Measurements from ENCODE around the gene CST7.

The CST7 gene

GRCh38 chr20:24950836-24951525 lies 1.9 kb downstream of the CST7 start:
- DNase-seq: peak; percentile 54

GRCh38 chr20:24951536-24952083 lies 2.5 kb downstream of the CST7 start:
- DNase-seq: peak; percentile 55

GRCh38 chr20:24952376-24953208 lies 3.5 kb downstream of the CST7 start:
- peak; percentile 62 for DNase-seq

DNA sequence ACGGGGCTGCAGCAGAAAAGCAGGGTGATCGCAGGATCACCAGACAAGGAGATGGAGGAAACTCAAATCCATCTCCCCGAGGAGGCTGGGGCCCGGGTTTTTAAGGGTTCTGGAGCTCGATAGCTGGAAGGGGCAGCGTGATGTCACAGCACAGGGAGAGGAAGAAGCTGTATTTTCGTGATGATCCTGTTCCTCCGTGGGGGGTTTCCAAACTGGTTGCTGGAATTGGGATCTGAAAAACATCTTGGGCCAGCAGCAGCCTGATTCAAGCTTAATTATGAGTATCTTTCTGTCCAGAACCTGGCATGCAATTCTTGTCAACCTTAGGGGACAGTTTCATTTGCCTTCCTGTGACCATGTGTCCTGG lies 4.1 kb downstream of the CST7 start:
- DNase-seq: no peak

DNA sequence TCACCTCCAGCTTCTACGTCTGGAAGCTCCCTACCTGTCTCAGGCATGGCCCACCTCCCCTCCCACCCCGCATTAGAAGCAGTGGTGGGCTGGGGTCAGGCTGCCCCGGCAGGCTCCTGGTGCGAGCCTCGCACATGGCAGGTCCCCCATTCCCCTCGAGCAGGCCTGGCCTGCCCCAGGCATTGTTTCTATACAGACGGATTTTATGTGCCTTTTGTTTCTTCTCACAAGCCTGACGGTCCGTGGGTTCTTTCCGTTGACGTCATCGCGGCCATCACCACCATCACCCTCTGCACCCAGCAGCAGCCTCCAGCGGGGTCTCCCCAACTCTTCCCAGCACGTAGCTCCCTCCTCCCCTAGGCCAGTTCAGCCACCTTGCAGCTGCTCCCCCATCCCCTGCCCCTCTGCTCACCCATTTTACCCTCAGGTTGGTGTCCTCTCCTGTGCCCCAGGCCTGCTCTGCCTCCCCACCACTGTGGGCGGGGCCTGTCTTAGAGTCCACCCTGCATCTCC lies 4.6 kb downstream of the CST7 start:
- no peak for DNase-seq

GRCh38 chr20:24954151-24954550 lies 5.1 kb downstream of the CST7 start:
- DNase-seq: no peak

GRCh38 chr20:24954566-24954965 lies 5.5 kb downstream of the CST7 start:
- DNase-seq: no peak

DNA sequence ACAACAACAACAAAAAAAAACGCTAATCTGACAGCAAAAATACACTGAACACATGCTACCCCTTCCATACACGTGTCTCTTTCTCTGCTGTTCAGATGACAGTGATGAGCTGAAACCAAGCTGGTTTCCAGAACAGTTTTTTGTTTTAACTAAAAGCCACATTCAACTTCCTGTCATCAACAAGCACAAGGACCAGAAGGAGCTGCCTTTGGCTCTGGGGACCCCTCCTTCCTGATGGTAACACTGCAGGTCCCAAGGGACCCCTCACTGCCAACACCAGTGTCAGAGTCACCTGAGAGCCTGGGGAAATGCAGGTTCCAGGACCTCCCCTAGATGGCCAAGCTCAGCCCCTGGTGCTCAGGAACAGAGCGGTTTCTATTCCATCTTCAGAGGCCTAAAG lies 6.0 kb downstream of the CST7 start:
- no peak for DNase-seq

GRCh38 chr20:24956001-24956841 lies 7.2 kb downstream of the CST7 start:
- DNase-seq: no peak

DNA sequence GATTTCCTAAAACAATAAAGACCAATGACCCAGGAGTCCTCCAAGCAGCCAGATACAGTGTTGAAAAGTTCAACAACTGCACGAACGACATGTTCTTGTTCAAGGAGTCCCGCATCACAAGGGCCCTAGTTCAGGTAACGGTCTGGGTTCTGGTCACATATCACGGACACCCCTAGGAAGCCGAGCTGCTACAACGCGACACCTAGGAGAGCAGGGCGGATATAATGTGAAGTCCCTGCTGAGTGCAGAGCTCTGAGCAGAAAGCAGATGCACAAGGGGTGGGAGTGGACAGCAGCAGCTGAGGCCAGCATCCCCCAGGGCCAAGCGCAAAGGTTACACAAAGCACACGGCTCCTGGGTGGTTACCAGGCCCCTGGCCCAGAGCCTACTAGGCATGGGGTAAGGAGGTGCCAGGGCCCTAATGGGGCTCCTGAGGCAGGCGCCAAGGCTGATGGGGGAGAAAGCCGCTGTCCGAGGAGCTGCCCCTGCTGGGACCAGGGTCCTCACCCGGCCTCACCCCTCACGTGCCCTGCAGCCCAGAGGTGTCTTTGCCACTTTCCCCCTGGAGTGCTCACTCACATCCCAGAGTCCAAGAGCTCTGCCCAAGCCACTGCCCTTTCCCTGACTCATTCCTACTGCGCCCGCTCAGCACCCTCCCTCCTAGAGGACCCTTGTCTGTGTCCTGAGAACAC lies 8.4 kb downstream of the CST7 start:
- DNase-seq: peak; percentile 41

- DNase-seq: no peak
These were observed 9.7 kb downstream of the CST7 start for GRCh38 chr20:24958506-24959385.

GRCh38 chr20:24959591-24960301 lies 10.7 kb downstream of the CST7 start:
- DNase-seq: no peak

- no peak for DNase-seq
These were observed 11.3 kb downstream of the CST7 start for GRCh38 chr20:24960302-24960801.

GRCh38 chr20:24960861-24961260 lies 11.8 kb downstream of the CST7 start:
- no peak for DNase-seq

DNA sequence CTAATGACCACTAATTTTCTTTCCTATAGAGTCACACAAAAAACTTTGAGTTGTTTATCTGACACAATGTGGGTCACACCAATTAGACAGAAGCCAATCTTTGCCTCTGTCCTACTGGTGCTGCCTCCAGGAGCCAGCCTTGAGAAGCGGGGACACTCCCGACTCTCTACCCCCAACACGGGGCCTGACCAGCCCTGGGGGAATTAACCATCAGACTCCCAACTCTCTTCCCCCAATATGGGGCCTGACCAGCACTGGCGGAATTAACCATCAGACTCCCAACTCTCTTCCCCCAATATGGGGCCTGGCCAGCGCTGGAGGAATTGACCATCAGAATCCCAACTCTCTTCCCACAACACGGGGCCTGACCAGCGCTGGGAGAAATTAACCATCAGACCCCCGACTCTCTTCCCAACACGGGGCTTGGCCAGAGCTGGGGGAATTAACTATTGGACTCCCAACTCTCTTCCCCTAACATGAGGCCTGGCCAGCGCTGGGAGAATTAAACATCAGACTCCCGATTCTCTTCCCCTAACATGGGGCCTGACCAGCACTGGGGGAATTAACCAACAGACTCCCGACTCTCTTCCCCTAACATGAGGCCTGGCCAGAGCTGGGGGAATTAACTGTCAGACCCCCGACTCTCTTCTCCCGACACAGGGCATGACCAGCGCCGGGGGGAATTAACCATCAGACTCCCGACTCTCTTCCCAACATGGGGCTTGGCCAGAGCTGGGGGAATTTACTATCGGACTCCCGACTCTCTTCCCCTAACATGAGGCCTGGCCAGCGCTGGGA lies 12.5 kb downstream of the CST7 start:
- no peak for DNase-seq

GRCh38 chr20:24962182-24962492 lies 13.1 kb downstream of the CST7 start:
- DNase-seq: no peak

- DNase-seq: no peak
These were observed 13.4 kb downstream of the CST7 start for GRCh38 chr20:24962510-24962909.

DNA sequence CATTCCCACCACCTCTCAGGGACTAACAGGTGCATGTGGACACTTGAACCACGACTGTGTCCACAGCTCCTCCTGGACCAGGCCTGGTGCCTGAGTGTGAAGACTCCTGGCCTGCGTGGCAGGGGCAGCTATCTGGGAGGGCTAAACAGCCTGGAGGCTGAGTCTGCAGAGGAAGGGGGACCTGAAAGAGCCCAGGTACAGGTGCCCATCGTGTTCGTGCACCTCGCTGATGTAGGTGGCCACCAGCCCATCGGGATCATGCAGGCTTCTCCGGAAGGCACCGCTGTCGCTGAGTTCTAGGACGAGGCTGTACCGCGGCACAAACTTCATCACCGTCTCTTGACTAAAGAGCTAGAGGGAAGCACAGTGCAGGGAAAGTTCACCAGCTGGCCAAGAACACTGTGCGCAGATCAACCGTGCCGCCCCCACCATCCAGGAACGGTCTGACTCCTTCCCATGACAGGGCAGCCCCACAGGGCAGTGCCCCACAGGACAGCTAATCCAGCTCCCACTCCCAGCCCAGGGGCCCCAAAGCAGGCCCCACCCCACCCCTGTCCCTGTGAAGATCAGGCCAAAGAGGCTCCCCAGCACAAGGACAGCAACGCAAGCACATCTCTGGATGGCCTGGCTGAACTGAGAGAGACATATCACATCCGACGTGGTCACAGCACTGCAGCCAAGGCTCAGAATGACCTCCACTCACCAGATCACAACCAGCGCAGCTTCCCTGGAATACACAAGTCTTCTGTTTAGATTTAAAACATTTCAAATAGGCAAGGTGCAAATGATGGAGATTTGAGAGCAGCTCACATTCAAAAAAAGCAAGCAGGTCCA lies 14.8 kb downstream of the CST7 start:
- DNase-seq: no peak

- DNase-seq: no peak
These were observed 15.4 kb downstream of the CST7 start for GRCh38 chr20:24964506-24964840.

Measured in activated effector memory CD4-positive, alpha-beta T cell treated with anti-CD3 and anti-CD28 coated beads, Interleukin-2, amount 50 U/mL, for 16 hours (primary cell).